H1 (cell line): Measurements from ENCODE around the gene PAEP. TPM values are rescaled to one million over a fixed set of nuclear protein-coding genes. Genes with fewer than 3 reads are reported as not detected.

ENCODE experiments used
- CTCF ChIA-PET: fragments of 300-600 bp; sonication (Branson Sonifier 250); formaldehyde crosslinking; loops from one replicate; lab custom pipeline; 2021; ENCODE audit not compliant: partially characterized antibody; lab: Charles Lee
- POLR2A ChIA-PET: fragments of 300-600 bp; sonication (Branson Sonifier 250); formaldehyde crosslinking; loops from one replicate; lab custom pipeline; 2021; ENCODE audit warnings: inconsistent platforms; ENCODE audit not compliant: partially characterized antibody; lab: Charles Lee
- DNase-seq, 2 experiments: peaks; one replicate each; pipeline versions ENCODE4 v3.0.0 to v3.0.0-alpha.2; 2010 to 2022; ENCODE audit warnings: low spot score in 2 of 2, low read depth in 1 of 2, mixed read lengths in 1 of 2
- FAIRE-seq: peaks from 2 replicates; lab custom pipeline; 2011; peaks lifted over from hg19 to GRCh38; lab: Jason Lieb, UNC
- H2AFZ ChIP-seq: 2 replicates; pipeline ENCODE4 v1.8.1; 2012; ENCODE audit warnings: low read length, inconsistent platforms
- H2AK5ac ChIP-seq: 2 replicates; pipeline ENCODE4 v1.6.1; 2013; ENCODE audit warnings: low read depth, low read length
- H2BK120ac ChIP-seq: replicated peaks from 2 replicates; pipeline ENCODE3; 2013; ENCODE audit warnings: low read depth, low read length, inconsistent platforms
- H2BK12ac ChIP-seq: 2 replicates; pipeline ENCODE4 v1.6.1; 2013; ENCODE audit warnings: low read depth, low read length
- H2BK15ac ChIP-seq: 2 replicates; pipeline ENCODE4 v1.6.1; 2013; ENCODE audit warnings: low read length
- H2BK20ac ChIP-seq: 2 replicates; pipeline ENCODE4 v1.6.1; 2013; ENCODE audit warnings: low read length
- H2BK5ac ChIP-seq: 2 replicates; pipeline ENCODE4 v1.6.1; 2013; ENCODE audit warnings: low read depth, low read length
- H3K14ac ChIP-seq: 2 replicates; pipeline ENCODE4 v1.6.1; 2013; ENCODE audit warnings: inconsistent platforms; ENCODE audit not compliant: insufficient read length
- H3K18ac ChIP-seq: 2 replicates; pipeline ENCODE4 v1.6.1; 2013; ENCODE audit warnings: low read length; ENCODE audit errors: extremely low read depth
- H3K23ac ChIP-seq: 2 replicates; pipeline ENCODE4 v1.6.1; 2013; ENCODE audit warnings: inconsistent platforms; ENCODE audit not compliant: insufficient read length
- H3K23me2 ChIP-seq: 2 replicates; pipeline ENCODE4 v1.6.1; 2013; ENCODE audit warnings: low read depth, low read length
- H3K27ac ChIP-seq: 2 replicates; pipeline ENCODE4 v1.6.1; 2011; ENCODE audit warnings: low read depth, low read length, inconsistent platforms
- H3K27me3 ChIP-seq, 4 experiments: replicated peaks in 1 of 4; 1 replicate in 1 of 4; 2 replicates in 3 of 4; pipeline versions ENCODE4 v1.6.1 to v1.8.1; 2011 to 2013; ENCODE audit warnings: low read length in 3 of 4, mild to moderate bottlenecking in 3 of 4, inconsistent platforms in 2 of 4, mixed read lengths in 2 of 4, moderate library complexity in 1 of 4; ENCODE audit not compliant: control insufficient read depth in 3 of 4, insufficient read depth in 3 of 4; ENCODE audit errors: extremely low read depth in 1 of 4
- H3K36me3 ChIP-seq, 4 experiments: 2 replicates each; pipeline versions ENCODE4 v1.6.1 to v1.8.1; 2011 to 2013; ENCODE audit warnings: mild to moderate bottlenecking in 4 of 4, low read length in 3 of 4, moderate library complexity in 2 of 4, control low read depth in 1 of 4, inconsistent platforms in 1 of 4; ENCODE audit not compliant: insufficient read depth in 4 of 4, control insufficient read depth in 2 of 4
- H3K4ac ChIP-seq: replicated peaks from 2 replicates; pipeline ENCODE3; 2013; ENCODE audit warnings: low read length, low read depth, mixed read lengths, inconsistent platforms; ENCODE audit not compliant: insufficient read length
- H3K4me1 ChIP-seq, 4 experiments: replicated peaks in 1 of 4; 1 replicate in 1 of 4; 2 replicates in 3 of 4; pipeline versions ENCODE4 v1.6.1 to v1.8.1; 2011 to 2013; ENCODE audit warnings: low read length in 3 of 4, inconsistent platforms in 2 of 4, mixed read lengths in 1 of 4; ENCODE audit not compliant: insufficient read depth in 4 of 4, control insufficient read depth in 3 of 4
- H3K4me2 ChIP-seq, 2 experiments: 2 replicates each; pipeline versions ENCODE4 v1.6.1 to v1.8.1; 2011 to 2013; ENCODE audit warnings: low read depth in 2 of 2, low read length in 2 of 2, control low read depth in 1 of 2, inconsistent platforms in 1 of 2, mild to moderate bottlenecking in 1 of 2; ENCODE audit not compliant: insufficient read depth in 1 of 2
- H3K4me3 ChIP-seq, 4 experiments: fragments of 200-600, 300-600 bp in 1 of 4; sonication (generic), shearing (Covaris generic), sonication (Bioruptor Twin) in 1 of 4; 2 replicates each; pipeline versions ENCODE4 v1.5.1 to v1.8.1; 2011 to 2016; ENCODE audit warnings: low read length in 4 of 4, low read depth in 3 of 4, control low read depth in 2 of 4, inconsistent platforms in 2 of 4, mild to moderate bottlenecking in 2 of 4, mixed read lengths in 1 of 4, moderate library complexity in 1 of 4; ENCODE audit not compliant: insufficient read depth in 2 of 4; ENCODE audit errors: extremely low read depth in 1 of 4
- H3K56ac ChIP-seq: replicated peaks from 2 replicates; pipeline ENCODE3; 2013; ENCODE audit warnings: low read depth, mild to moderate bottlenecking, mixed read lengths, low read length, inconsistent platforms; ENCODE audit not compliant: insufficient read length
- H3K79me1 ChIP-seq: 2 replicates; pipeline ENCODE4 v1.6.1; 2013; ENCODE audit warnings: low read depth, low read length, control low read depth
- H3K79me2 ChIP-seq, 2 experiments: 2 replicates each; pipeline versions ENCODE4 v1.6.1 to v1.8.1; 2012 to 2013; ENCODE audit warnings: low read length in 2 of 2, mild to moderate bottlenecking in 2 of 2, inconsistent platforms in 1 of 2; ENCODE audit not compliant: insufficient read depth in 2 of 2, control insufficient read depth in 1 of 2
- H3K9ac ChIP-seq, 4 experiments: replicated peaks in 1 of 4; 1 replicate in 1 of 4; 2 replicates in 3 of 4; pipeline versions ENCODE4 v1.6.1 to v1.8.1; 2011 to 2013; ENCODE audit warnings: low read depth in 3 of 4, low read length in 3 of 4, control low read depth in 2 of 4, mild to moderate bottlenecking in 2 of 4, moderate library complexity in 2 of 4, inconsistent platforms in 1 of 4; ENCODE audit errors: extremely low read depth in 1 of 4
- H3K9me3 ChIP-seq, 2 experiments: 2 replicates each; pipeline versions ENCODE4 v1.6.1 to v1.8.1; 2012 to 2013; ENCODE audit warnings: mild to moderate bottlenecking in 2 of 2, moderate library complexity in 2 of 2, control low read depth in 1 of 2, inconsistent platforms in 1 of 2, low read depth in 1 of 2, low read length in 1 of 2, mixed read lengths in 1 of 2; ENCODE audit not compliant: insufficient read depth in 2 of 2
- H4K20me1 ChIP-seq, 2 experiments: replicated peaks in 1 of 2; 2 replicates each; pipeline versions ENCODE3 to v1.8.1; 2011 to 2013; ENCODE audit warnings: inconsistent platforms in 2 of 2, low read length in 2 of 2, mild to moderate bottlenecking in 1 of 2; ENCODE audit not compliant: insufficient read depth in 2 of 2, control insufficient read depth in 1 of 2
- H4K5ac ChIP-seq: 2 replicates; pipeline ENCODE4 v1.6.1; 2013; ENCODE audit warnings: low read length, low read depth, mixed read lengths, inconsistent platforms; ENCODE audit not compliant: insufficient read length
- H4K8ac ChIP-seq: 2 replicates; pipeline ENCODE4 v1.8.0; 2013; ENCODE audit warnings: mild to moderate bottlenecking, moderate library complexity, low read length, inconsistent platforms; ENCODE audit not compliant: insufficient read depth; ENCODE audit errors: extremely low read depth
- H4K91ac ChIP-seq: replicated peaks from 2 replicates; pipeline ENCODE3; 2013; ENCODE audit warnings: low read length, mixed read lengths, inconsistent platforms; ENCODE audit not compliant: insufficient read length
- CHD1 ChIP-seq: IDR thresholded peaks from 2 replicates; pipeline ENCODE4 v1.6.1; 2012; ENCODE audit warnings: low read depth, low read length, improper control_type of control experiment
- WGBS, 2 experiments: shearing (Covaris generic) in 1 of 2; methylation state at CpG; one replicate each; pipeline versions ENCODE4 v1.1.6 to v1.1.7; 2013 to 2015; ENCODE audit warnings: low lambda C conversion rate in 2 of 2, mixed read lengths in 2 of 2, inconsistent platforms in 1 of 2, low coverage in 1 of 2, missing lambda C conversion rate in 1 of 2; ENCODE audit not compliant: insufficient replicate concordance in 2 of 2, insufficient coverage in 1 of 2, insufficient read length in 1 of 2; ENCODE audit errors: extremely low coverage in 1 of 2, missing lambda C conversion rate in 1 of 2; 5-methylcytosine and 5-hydroxymethylcytosine counted together
- polyA plus RNA-seq, 7 experiments: library from polyadenylated mRNA; depleted of rRNA in 3 of 7; stranded (reverse) in 5 of 7; unstranded in 2 of 7; fragments of >200 nt in 5 of 7; fragments of 200-250 nt in 2 of 7; gene quantifications; 1 replicate in 5 of 7; 2 replicates in 1 of 7; 4 replicates in 1 of 7; pipeline versions ENCODE4 v1.2.1 to v1.2.3, GENCODE V29; 2011 to 2013; ENCODE audit warnings: missing spikeins in 2 of 7, mixed read lengths in 2 of 7
- total RNA-seq: library from RNA; stranded (reverse); fragmentation: NEBNext Ultra II Directional; extraction: Animal tissue kit (Norgen Biotek cat#: 25700); gene quantifications from 2 replicates; pipeline ENCODE4 v1.2.1, GENCODE V29; 2021

PAEP gene
- total and polyA plus RNA-seq, 2 of the 8 experiments (the other 6 are each of a cell fraction or from before 2014, with no cell fraction given) = not detected

DNA sequence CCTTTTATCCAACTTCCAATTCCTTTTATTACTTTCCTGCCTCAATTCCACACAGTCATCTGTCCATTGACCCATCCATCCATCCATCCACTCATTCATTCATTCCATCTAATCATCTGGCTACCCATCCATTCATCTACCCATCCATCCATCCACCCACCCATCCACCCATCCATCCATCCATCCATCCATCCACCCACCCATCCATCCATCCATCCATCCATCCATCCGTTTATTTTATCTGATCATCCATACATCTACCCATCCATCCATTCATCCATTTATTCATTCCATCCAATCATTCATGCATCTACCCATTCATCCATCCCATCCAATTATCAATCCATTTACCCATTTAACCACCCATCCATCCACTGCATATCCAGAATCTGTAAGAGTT lies 11.6 kb downstream of the PAEP start:
- no peak overlapping the region for H3K18ac ChIP-seq
- H4K8ac ChIP-seq = no peak overlapping the region
- no peaks in the 10 kb centered on the region for H3K79me1 ChIP-seq
- H3K14ac ChIP-seq = no peak overlapping the region
- H3K27ac ChIP-seq = no peak overlapping the region
- peaks cover 14% of the 10 kb centered on the region; the same call in 1 of the 2 replicates for H3K23me2 ChIP-seq
- no peak overlapping the region for H2AFZ ChIP-seq
- H3K36me3 ChIP-seq = no peaks in the 10 kb centered on the region
- no peak overlapping the region for H2BK5ac ChIP-seq
- H3K4ac ChIP-seq = no peak overlapping the region
- 94 to 100% methylated on average over 1 of the region's 1 CpG for WGBS, 2 experiments
- no peak for DNase-seq
- H2BK15ac ChIP-seq = no peak overlapping the region
- no peaks in the 10 kb centered on the region for H3K79me2 ChIP-seq
- no peak overlapping the region for H3K56ac ChIP-seq
- H2BK120ac ChIP-seq = no peak overlapping the region
- no peak overlapping the region for H3K9ac ChIP-seq
- CTCF ChIA-PET = no interaction called here
- no peak for FAIRE-seq
- no peak overlapping the region for H2BK20ac ChIP-seq
- peaks cover 0 to 4% of the 10 kb centered on the region in 2 experiments for H4K20me1 ChIP-seq
- POLR2A ChIA-PET = no interaction called here
- H2BK12ac ChIP-seq = no peak overlapping the region
- H3K23ac ChIP-seq = no peak overlapping the region
- H3K9me3 ChIP-seq = peaks cover 0 to 13% of the 10 kb centered on the region in 2 experiments; a peak in 3 of 4 replicates
- no peak overlapping the region for H2AK5ac ChIP-seq
- H3K27me3 ChIP-seq = no peaks in the 10 kb centered on the region
- H3K4me1 ChIP-seq = 0 out of 7 replicates have a peak, but pooled peaks cover 0 to 3% (median 0%) of the 10 kb centered on the region in 4 experiments
- no peak overlapping the region for H4K91ac ChIP-seq
- H4K5ac ChIP-seq = no peak overlapping the region
- no peak overlapping the region for H3K4me2 ChIP-seq
- H3K4me3 ChIP-seq = no peak overlapping the region
- no peak for TF ChIP-seq CHD1
